Stimulated activated naive CD8-positive, alpha-beta T cell treated with anti-CD3 and anti-CD28 coated beads, Interleukin-15, amount 100 ng/mL, for 72 hours (primary cell): Measurements from ENCODE around the gene HS3ST6.
A peak's percentile ranks its signal among the peaks of the same experiment; 100 is the strongest.
"Not testable (repeated sequence)": the region's sequence is repeated elsewhere in the genome, so short reads cannot be mapped to it uniquely, and the experiment has no call there.

Experiments used
- ATAC-seq: fragments of 150-1000 bp; cut with Tn5 transposase; 2 replicates; pipeline ENCODE4 v1.10.0; 2021; ENCODE audit warnings: mild to moderate bottlenecking, moderate library complexity
- DNase-seq, 2 donors: peaks; one replicate each; pipeline ENCODE4 v3.0.0; 2021 to 2022
- H3K27ac Mint-ChIP-seq, 2 donors: one replicate each; pipeline ENCODE4 v1.8.0; 2022; ENCODE audit warnings: mild to moderate bottlenecking in 2 of 2, mixed read lengths in 2 of 2, moderate library complexity in 2 of 2
- H3K27me3 Mint-ChIP-seq: one replicate; pipeline ENCODE4 v1.8.0; 2022; ENCODE audit warnings: mixed read lengths
- H3K4me1 Mint-ChIP-seq: one replicate; pipeline ENCODE4 v1.8.0; 2022; ENCODE audit warnings: mild to moderate bottlenecking, mixed read lengths
- H3K4me3 Mint-ChIP-seq, 2 donors: one replicate each; pipeline ENCODE4 v1.8.0; 2022; ENCODE audit warnings: mild to moderate bottlenecking in 2 of 2, mixed read lengths in 2 of 2, moderate library complexity in 1 of 2
- H3K9me3 Mint-ChIP-seq, 2 donors: one replicate each; pipeline ENCODE4 v1.8.0; 2022; ENCODE audit warnings: mixed read lengths in 2 of 2

Gene HS3ST6

GRCh38 chr16:1887711-1888354, 30.4 kb downstream of the HS3ST6 start:
- no peak for ATAC-seq
- Mint-ChIP-seq H3K27me3 (peaks cover 49% of the 10 kb centered on the region), H3K9me3 (no peaks in the 10 kb centered on the region), H3K27ac (no peak overlapping the region), H3K4me3 (no peak overlapping the region), H3K4me1 (no peaks in the 10 kb centered on the region)
- no peak for DNase-seq

GRCh38 chr16:1884889-1885288, 33.3 kb downstream of the HS3ST6 start:
- H3K27ac Mint-ChIP-seq: no peak overlapping the region
- H3K4me1 Mint-ChIP-seq: no peaks in the 10 kb centered on the region
- no peaks in the 10 kb centered on the region for H3K9me3 Mint-ChIP-seq
- H3K4me3 Mint-ChIP-seq: no peak overlapping the region
- DNase-seq: no peak
- peaks cover 34% of the 10 kb centered on the region for H3K27me3 Mint-ChIP-seq
- ATAC-seq: no peak

- no peaks in the 10 kb centered on the region for H3K9me3 Mint-ChIP-seq
- DNase-seq: no peak
- ATAC-seq: no peak
- H3K4me1 Mint-ChIP-seq: no peaks in the 10 kb centered on the region
- H3K4me3 Mint-ChIP-seq: no peak overlapping the region
- no peak overlapping the region for H3K27ac Mint-ChIP-seq
- H3K27me3 Mint-ChIP-seq: peaks cover 29% of the 10 kb centered on the region
Observed at GRCh38 chr16:1884155-1884760, 34.0 kb downstream of the HS3ST6 start.

GRCh38 chr16:1881172-1881571, 37.0 kb downstream of the HS3ST6 start:
- ATAC-seq, H3K27ac Mint-ChIP-seq, H3K4me3 Mint-ChIP-seq, DNase-seq, H3K4me1 Mint-ChIP-seq, H3K9me3 Mint-ChIP-seq: not testable (repeated sequence)
- H3K27me3 Mint-ChIP-seq: peaks cover 46% of the 10 kb centered on the region

GRCh38 chr16:1879477-1879876, 38.7 kb downstream of the HS3ST6 start:
- no peak overlapping the region for H3K4me3 Mint-ChIP-seq
- H3K4me1 Mint-ChIP-seq: no peaks in the 10 kb centered on the region
- no peaks in the 10 kb centered on the region for H3K9me3 Mint-ChIP-seq
- H3K27me3 Mint-ChIP-seq: peaks cover 51% of the 10 kb centered on the region
- H3K27ac Mint-ChIP-seq: no peak overlapping the region
- DNase-seq (no peak), ATAC-seq (no peak)

- peaks cover 50% of the 10 kb centered on the region for H3K27me3 Mint-ChIP-seq
- no peak for ATAC-seq
- H3K4me3 Mint-ChIP-seq: no peak overlapping the region
Observed at GRCh38 chr16:1878256-1878655, 40.0 kb downstream of the HS3ST6 start.

GRCh38 chr16:1877804-1878203, 40.4 kb downstream of the HS3ST6 start:
- Mint-ChIP-seq H3K27me3 (peaks cover 54% of the 10 kb centered on the region), H3K4me1 (no peaks in the 10 kb centered on the region), H3K9me3 (no peaks in the 10 kb centered on the region), H3K4me3 (no peak overlapping the region), H3K27ac (no peak overlapping the region)
- no peak for DNase-seq
- no peak for ATAC-seq

More at GRCh38 chr16:1878256-1878655, 40.0 kb downstream of the HS3ST6 start:
- Mint-ChIP-seq H3K4me1 (no peaks in the 10 kb centered on the region), H3K27ac (no peak overlapping the region), H3K9me3 (no peaks in the 10 kb centered on the region)
- DNase-seq: no peak

- no peak for ATAC-seq
- Mint-ChIP-seq H3K4me3 (no peak overlapping the region), H3K4me1 (peaks cover 6% of the 10 kb centered on the region)
Observed at GRCh38 chr16:1877089-1877488, 41.1 kb downstream of the HS3ST6 start.

GRCh38 chr16:1876468-1876867, 41.7 kb downstream of the HS3ST6 start:
- Mint-ChIP-seq H3K4me3 (no peak overlapping the region), H3K27me3 (peaks cover 64% of the 10 kb centered on the region), H3K4me1 (peaks cover 8% of the 10 kb centered on the region), H3K27ac (no peak overlapping the region), H3K9me3 (peaks cover 0 to 7% of the 10 kb centered on the region in 2 donors)
- ATAC-seq (no peak), DNase-seq (no peak)

More at GRCh38 chr16:1877089-1877488, 41.1 kb downstream of the HS3ST6 start:
- no peak for DNase-seq
- Mint-ChIP-seq H3K27ac (no peak overlapping the region), H3K9me3 (peaks cover 0 to 4% of the 10 kb centered on the region in 2 donors), H3K27me3 (peaks cover 61% of the 10 kb centered on the region)

- H3K4me1 Mint-ChIP-seq: not testable (repeated sequence)
Observed at GRCh38 chr16:1876066-1876465, 42.1 kb downstream of the HS3ST6 start.

GRCh38 chr16:1874854-1875253, 43.4 kb downstream of the HS3ST6 start:
- Mint-ChIP-seq H3K4me3 (no peak overlapping the region), H3K27ac (no peak overlapping the region), H3K27me3 (peaks cover 64% of the 10 kb centered on the region), H3K4me1 (peaks cover 8% of the 10 kb centered on the region), H3K9me3 (peaks cover 0 to 7% of the 10 kb centered on the region in 2 donors)
- DNase-seq: no peak
- no peak for ATAC-seq

More at GRCh38 chr16:1876066-1876465, 42.1 kb downstream of the HS3ST6 start:
- DNase-seq, H3K4me3 Mint-ChIP-seq, H3K27ac Mint-ChIP-seq, H3K9me3 Mint-ChIP-seq, ATAC-seq: not testable (repeated sequence)
- H3K27me3 Mint-ChIP-seq: peaks cover 64% of the 10 kb centered on the region

GRCh38 chr16:1871974-1872635, 46.1 kb downstream of the HS3ST6 start, which contains the start of gene MEIOB:
Gene MEIOB (minus strand): TSS chr16:1872164. CDS start chr16:1868175, 3,989 bp downstream.
- Mint-ChIP-seq H3K27me3 (peaks cover 50% of the 10 kb centered on the region), H3K9me3 (peaks cover 0 to 7% of the 10 kb centered on the region in 2 donors), H3K4me3 (peak within 1 kb of the TSS; percentile 82 to 85), H3K4me1 (peaks cover 8% of the 10 kb centered on the region), H3K27ac (no peak within 1 kb of the TSS)
- ATAC-seq: peak; percentile 48
- DNase-seq: peak; percentile 27 to 44

GRCh38 chr16:1870365-1871082, 47.7 kb downstream of the HS3ST6 start:
- Mint-ChIP-seq H3K27ac (no peak overlapping the region), H3K27me3 (peaks cover 37% of the 10 kb centered on the region), H3K4me1 (peaks cover 8% of the 10 kb centered on the region), H3K4me3 (no peak overlapping the region), H3K9me3 (peaks cover 0 to 7% of the 10 kb centered on the region in 2 donors)
- ATAC-seq: no peak
- no peak for DNase-seq

GRCh38 chr16:1865902-1866690, 52.1 kb downstream of the HS3ST6 start:
- no peak for DNase-seq
- Mint-ChIP-seq H3K4me3 (no peak overlapping the region), H3K27ac (no peak overlapping the region), H3K27me3 (peaks cover 8% of the 10 kb centered on the region), H3K9me3 (no peaks in the 10 kb centered on the region), H3K4me1 (no peaks in the 10 kb centered on the region)
- no peak for ATAC-seq
